HG03064 (cell line): ENCODE results near the gene SHISAL1.

Experiments used
- ATAC-seq: cut with Tn5 transposase; IDR thresholded peaks from one replicate; pipeline ENCODE4 v1.9.1; 2021; ENCODE audit warnings: low read depth; ENCODE audit not compliant: unreplicated experiment

The SHISAL1 gene

GRCh38 chr22:44344407-44344806 lies 31.7 kb upstream of the SHISAL1 start:
- ATAC-seq, result no peak

GRCh38 chr22:44342347-44342956 lies 29.7 kb upstream of the SHISAL1 start:
- ATAC-seq, result no peak

GRCh38 chr22:44341431-44342346 lies 28.9 kb upstream of the SHISAL1 start:
- ATAC-seq, result no peak

- no peak for ATAC-seq
These were observed 27.8 kb upstream of the SHISAL1 start for GRCh38 chr22:44340271-44341239.

GRCh38 chr22:44338906-44339305 lies 26.2 kb upstream of the SHISAL1 start:
- ATAC-seq, result no peak

- no peak for ATAC-seq
These were observed 25.5 kb upstream of the SHISAL1 start for GRCh38 chr22:44338177-44338810.

GRCh38 chr22:44337678-44338004 lies 24.9 kb upstream of the SHISAL1 start:
- no peak for ATAC-seq

- ATAC-seq, result no peak
These were observed 24.4 kb upstream of the SHISAL1 start for GRCh38 chr22:44336962-44337677.

- no peak for ATAC-seq
These were observed 23.4 kb upstream of the SHISAL1 start for GRCh38 chr22:44335903-44336803.

GRCh38 chr22:44335066-44335839 lies 22.5 kb upstream of the SHISAL1 start:
- ATAC-seq, result no peak

- no peak for ATAC-seq
These were observed 21.3 kb upstream of the SHISAL1 start for GRCh38 chr22:44333847-44334635.

GRCh38 chr22:44332946-44333345 lies 20.2 kb upstream of the SHISAL1 start:
- no peak for ATAC-seq

- no peak for ATAC-seq
These were observed 19.3 kb upstream of the SHISAL1 start for GRCh38 chr22:44331881-44332714.

GRCh38 chr22:44330744-44331660 lies 18.3 kb upstream of the SHISAL1 start:
- ATAC-seq, result no peak

GRCh38 chr22:44330188-44330743 lies 17.5 kb upstream of the SHISAL1 start:
- no peak for ATAC-seq
